Measurements from ENCODE around the gene CXADR. TPM values are rescaled to one million over a fixed set of nuclear protein-coding genes. Genes with fewer than 3 reads are reported as not detected.

CXADR gene
- total RNA-seq, 1 experiment from 2014 or later: 22.3 TPM

- no peak for DNase-seq (ENCODE audit: low spot score)
These were observed 27.0 kb downstream of the CXADR start for GRCh38 chr21:17539743-17540341.

- no peak for DNase-seq (ENCODE audit: low spot score)
These were observed 27.7 kb downstream of the CXADR start for GRCh38 chr21:17540530-17540929.

GRCh38 chr21:17542371-17543011, 29.6 kb downstream of the CXADR start:
- DNase-seq (ENCODE audit: low spot score): no peak

GRCh38 chr21:17545007-17545406, 32.2 kb downstream of the CXADR start:
- no peak for DNase-seq (ENCODE audit: low spot score)

- DNase-seq (ENCODE audit: low spot score): no peak
These were observed 35.4 kb downstream of the CXADR start for GRCh38 chr21:17548262-17548661.

- no peak for DNase-seq (ENCODE audit: low spot score)
These were observed 37.9 kb downstream of the CXADR start for GRCh38 chr21:17550671-17551308.

- no peak for DNase-seq (ENCODE audit: low spot score)
These were observed 39.6 kb downstream of the CXADR start for GRCh38 chr21:17552410-17552809.

GRCh38 chr21:17554120-17554519, 41.3 kb downstream of the CXADR start:
- no peak for DNase-seq (ENCODE audit: low spot score)

- peak; percentile 22 for DNase-seq (ENCODE audit: low spot score)
These were observed 42.0 kb downstream of the CXADR start for GRCh38 chr21:17554679-17555465.

- DNase-seq (ENCODE audit: low spot score): no peak
These were observed 47.7 kb downstream of the CXADR start for GRCh38 chr21:17560377-17561025.

- no peak for DNase-seq (ENCODE audit: low spot score)
These were observed 57.9 kb downstream of the CXADR start for GRCh38 chr21:17570786-17571185.

GRCh38 chr21:17572431-17572830, 59.6 kb downstream of the CXADR start:
- DNase-seq (ENCODE audit: low spot score): no peak

GRCh38 chr21:17575076-17575475, 62.2 kb downstream of the CXADR start:
- DNase-seq (ENCODE audit: low spot score): no peak

GRCh38 chr21:17576080-17576835, 63.4 kb downstream of the CXADR start:
- DNase-seq (ENCODE audit: low spot score): no peak

GRCh38 chr21:17577701-17578100, 64.9 kb downstream of the CXADR start:
- DNase-seq (ENCODE audit: low spot score): no peak

GRCh38 chr21:17578162-17578561, 65.3 kb downstream of the CXADR start:
- no peak for DNase-seq (ENCODE audit: low spot score)

GRCh38 chr21:17578876-17579275, 66.0 kb downstream of the CXADR start:
- no peak for DNase-seq (ENCODE audit: low spot score)

GRCh38 chr21:17580319-17580718, 67.5 kb downstream of the CXADR start:
- DNase-seq (ENCODE audit: low spot score): no peak

- DNase-seq (ENCODE audit: low spot score): no peak
These were observed 71.1 kb downstream of the CXADR start for GRCh38 chr21:17583898-17584297.

- DNase-seq (ENCODE audit: low spot score): peak; percentile 47
These were observed 73.1 kb downstream of the CXADR start for GRCh38 chr21:17585875-17586450.

GRCh38 chr21:17590430-17590829, 77.6 kb downstream of the CXADR start:
- no peak for DNase-seq (ENCODE audit: low spot score)
